HG03108 (cell line): ENCODE data around the gene ADAM33.

ENCODE experiments used
- ATAC-seq: cut with Tn5 transposase; IDR thresholded peaks from one replicate; pipeline ENCODE4 v1.9.1; 2021; ENCODE audit warnings: moderate library complexity; ENCODE audit not compliant: unreplicated experiment

The ADAM33 gene

DNA sequence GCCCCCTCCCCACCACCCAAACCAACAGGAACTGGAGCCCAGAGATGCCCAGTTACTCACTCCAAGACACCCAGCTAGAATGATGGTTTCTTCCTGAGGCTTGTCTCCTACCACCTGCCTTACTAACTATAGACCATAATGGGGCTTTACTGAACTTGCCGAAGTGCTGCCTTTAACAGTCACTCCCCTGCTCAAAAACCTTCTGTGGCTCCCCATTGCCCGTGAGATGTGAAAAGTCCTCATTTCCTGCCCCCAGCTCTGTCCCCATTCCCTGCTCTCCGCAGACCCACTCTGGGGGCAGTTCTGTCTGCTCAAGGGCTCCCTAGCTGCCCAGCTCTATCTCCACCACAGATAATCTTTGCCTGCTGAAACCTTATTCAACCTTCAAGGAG, 25.7 kb upstream of the ADAM33 start:
- no peak for ATAC-seq

DNA sequence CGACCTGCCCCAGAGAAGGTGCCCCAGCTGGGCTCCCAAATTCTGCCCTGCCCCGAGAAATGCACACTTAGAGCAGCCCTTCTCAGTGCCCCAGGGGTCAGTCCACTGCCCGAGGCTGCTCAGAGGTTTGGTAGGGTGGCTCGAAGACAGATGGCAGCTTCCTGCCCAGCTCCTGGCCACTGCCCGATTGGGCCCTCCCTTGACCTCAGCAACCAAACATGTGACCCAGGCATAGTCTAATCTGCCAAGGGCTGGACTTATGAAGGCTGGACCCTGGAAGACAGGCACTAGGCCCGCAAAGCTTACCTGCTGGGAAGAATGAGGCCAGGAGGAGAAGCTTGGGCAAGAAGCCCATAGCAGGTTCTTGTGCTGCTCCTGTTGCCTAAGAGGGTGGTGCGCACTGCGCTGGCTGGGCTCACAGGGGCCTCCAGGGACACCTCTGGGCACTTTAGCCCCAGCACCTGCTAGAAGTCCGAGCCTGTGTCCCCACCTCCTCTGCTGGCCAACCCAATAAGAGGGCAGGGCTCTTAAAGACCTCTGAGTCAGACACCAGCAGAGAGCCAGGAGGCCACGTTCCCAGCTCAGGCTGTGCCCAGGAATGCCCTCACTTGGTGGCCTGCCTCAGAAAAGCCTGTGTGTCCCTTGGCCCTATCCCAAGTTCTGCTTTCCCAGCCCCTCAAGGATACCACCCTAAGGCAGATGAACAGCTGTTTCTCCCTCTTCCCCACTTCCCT, 25.1 kb upstream of the ADAM33 start:
- ATAC-seq, result no peak

DNA sequence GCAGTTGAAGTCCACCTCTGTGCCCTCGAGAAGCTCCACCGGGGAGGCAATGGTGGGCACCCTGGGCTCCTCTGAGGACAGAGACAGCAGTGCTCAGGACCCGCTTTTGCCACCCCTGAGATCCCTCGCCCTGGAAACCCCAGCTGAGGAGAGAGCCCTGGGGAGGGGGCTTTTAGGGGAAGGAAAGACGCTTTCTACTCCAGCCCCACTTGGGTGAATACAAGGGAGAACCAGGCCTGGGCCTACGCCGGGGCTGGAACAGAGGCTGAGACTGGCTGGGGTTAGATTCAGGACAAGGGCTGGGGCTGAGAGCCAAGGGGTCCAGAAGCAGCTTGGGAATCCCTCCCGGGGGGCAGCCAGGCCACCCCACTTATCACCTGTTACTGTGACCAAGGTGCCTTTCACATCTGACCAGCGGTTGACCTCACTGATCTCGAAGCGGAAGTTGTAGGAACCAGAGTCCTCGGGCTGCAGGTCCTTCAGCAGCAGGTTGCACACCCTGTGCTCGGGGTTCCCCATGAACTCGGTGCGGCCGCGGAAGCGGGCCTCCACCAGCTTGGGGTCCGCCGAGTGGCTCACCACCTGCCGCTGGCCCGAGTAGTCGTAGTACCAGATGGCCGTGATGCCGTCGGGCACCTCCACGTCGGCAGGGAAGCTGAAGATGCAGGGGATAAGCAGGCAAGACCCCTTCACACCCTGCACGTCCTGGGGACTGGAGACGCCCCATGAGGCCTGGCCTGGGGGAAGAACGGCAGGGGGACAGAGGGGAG, 24.3 kb upstream of the ADAM33 start:
- ATAC-seq, result no peak

DNA sequence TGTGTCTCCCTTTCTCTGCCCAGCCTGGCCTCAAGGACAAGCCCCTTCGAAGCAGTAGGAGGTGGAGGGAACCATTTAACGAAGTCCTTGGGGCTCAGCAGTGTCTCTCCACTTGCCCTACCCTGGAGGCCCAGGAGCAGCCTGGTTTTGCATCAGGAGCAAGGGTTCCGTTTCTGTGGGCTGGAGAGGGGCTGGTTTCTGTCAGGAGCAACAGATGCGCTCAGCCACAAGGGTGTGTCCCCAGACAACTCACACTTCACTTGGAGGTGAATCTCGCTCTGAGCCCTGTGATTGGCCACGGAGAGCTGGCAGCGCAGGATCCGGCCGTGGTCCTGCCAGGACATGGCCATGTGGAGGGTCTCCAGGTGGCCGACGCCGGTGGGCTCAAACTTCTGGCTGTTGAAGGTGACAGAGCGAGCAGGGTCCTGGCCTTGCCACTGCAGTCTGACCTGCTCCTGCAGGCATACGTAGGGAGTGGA, 23.7 kb upstream of the ADAM33 start:
- ATAC-seq, result no peak

DNA sequence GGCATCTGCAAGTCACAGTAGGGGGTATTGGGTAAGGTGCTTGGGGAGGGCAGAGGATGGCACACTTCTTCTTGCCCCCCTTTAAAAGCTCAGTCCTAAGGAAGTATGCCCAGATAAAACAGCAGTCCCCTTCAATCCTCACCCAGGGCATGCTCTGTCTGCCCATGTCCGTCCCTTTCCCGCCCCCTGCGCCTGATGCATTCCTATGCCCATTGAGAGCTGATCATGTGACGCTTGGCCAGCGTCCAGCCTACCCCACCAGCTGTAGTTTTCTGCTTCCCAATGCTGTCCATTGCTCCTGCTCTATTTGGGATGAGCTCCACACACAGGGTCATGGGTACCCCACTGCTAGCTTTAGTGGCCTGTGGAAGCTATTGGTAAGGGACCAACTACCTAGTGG, 22.3 kb upstream of the ADAM33 start:
- no peak for ATAC-seq

DNA sequence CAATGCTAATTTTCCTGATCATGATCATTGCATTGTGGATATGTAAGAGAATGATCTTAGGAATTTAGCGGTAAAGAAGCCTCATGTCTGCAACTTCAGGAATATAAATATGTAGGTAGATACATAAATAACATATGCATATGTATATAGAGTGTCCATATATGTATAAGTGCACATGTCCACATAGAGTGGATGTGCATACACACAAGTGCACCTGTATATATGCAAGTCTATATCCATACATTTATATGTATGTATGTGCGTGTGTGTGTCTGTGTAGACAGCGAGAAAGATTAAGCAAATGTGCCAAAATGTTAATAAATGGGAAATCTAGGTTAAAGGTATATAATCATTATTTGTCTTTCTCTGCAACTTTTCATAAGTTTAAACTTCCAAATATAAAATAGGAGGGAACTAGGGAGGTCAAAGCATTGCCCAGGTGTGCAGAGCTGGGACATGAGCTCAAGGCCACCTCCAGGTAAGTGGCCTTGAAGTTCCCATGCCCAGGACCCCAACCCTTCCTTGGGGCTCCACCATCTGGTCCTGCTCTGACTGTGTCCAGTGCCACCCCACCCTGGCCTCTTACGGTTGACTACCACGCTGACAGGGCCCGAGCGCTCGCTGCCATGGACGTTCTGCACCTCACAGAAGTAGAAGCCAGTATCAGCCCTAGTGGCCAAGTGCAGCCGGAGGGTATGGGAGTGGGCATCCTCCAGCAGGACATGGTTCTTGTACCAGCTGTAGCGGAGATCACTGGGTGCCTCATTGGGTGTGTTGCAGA, 21.0 kb upstream of the ADAM33 start:
- no peak for ATAC-seq

DNA sequence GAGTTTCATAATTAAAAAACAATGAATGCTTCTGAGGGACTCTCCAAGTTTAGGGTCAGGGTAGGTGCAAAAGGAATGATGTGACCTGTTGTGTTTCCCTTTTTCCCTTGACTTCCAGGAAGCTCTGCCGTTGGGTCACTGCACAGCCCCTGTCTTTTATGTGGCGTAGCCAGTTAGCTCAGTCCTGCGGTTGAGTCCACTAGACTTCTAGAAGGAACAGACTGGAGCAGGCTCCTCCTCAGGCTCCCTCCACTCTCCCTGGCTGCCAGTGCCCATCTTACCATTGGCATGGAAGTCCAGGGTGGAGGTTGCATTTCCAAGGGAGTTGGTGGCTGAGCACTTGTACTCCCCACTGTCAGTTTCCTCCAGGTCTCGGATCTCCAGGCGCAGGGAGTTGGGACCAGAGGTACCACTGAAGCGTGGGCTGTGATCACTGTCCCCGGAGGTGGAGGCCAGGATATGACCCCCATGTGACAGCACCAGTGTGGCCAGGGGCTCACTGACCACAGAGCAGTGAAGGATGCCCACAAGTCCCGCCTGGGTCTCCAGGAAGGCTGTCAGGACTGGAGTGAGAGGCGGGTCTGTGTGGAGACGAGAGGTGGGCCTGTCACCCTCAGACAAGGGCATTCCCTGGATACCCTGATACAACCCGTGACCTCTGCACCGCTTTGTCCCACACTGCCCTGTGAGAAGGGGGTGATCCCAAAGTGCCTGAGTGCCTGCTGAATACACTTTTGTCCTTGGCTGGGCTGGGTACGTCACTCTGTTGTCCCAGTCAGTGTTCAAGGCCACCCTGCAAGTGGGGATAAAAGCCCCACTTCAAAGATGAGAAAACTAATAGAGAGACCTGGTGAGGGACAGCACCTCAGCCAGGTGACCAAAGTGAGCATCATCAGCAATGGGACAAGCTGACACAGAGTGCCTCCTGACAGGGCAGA, 19.5 kb upstream of the ADAM33 start:
- no peak for ATAC-seq

DNA sequence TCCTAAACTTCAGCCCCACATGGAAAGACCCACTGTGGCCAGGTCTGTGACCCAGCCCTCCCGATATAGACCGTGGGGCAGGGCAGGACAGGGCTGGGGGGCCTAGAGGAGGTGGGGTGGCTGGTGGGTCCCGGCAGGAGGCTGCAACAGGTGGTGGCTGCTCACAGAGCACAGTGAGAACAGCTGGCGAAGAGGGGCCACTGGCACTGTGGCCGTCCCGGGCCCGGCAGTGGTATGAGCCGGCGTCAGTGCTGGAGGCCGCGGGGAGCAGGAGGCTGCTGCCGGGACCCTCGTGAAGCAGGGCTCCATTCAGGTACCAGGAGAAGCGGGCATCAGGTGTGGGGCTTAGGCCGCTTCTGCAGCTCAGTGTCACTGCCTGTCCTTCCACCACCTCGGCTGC, 17.2 kb upstream of the ADAM33 start:
- no peak for ATAC-seq

DNA sequence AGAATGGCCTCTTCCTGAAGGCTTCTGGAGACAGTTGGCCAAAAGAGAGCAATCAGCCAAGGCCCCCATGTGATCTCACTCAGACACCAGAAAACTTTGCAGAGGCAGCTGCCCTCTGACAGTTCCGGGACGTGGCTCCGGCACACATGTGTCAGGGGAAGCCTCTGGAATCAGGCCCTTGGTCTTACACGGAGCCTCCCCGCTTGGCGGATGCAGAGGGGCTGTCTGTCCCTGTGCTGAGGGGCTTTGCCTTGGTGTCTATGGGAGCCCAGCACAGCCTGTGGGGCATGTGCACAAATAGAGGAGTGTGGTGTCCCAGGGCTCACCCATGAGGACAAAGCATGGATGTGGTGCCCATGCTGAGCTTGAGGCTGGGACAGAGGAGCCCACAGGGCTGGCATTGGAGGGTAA, 16.8 kb upstream of the ADAM33 start:
- no peak for ATAC-seq

DNA sequence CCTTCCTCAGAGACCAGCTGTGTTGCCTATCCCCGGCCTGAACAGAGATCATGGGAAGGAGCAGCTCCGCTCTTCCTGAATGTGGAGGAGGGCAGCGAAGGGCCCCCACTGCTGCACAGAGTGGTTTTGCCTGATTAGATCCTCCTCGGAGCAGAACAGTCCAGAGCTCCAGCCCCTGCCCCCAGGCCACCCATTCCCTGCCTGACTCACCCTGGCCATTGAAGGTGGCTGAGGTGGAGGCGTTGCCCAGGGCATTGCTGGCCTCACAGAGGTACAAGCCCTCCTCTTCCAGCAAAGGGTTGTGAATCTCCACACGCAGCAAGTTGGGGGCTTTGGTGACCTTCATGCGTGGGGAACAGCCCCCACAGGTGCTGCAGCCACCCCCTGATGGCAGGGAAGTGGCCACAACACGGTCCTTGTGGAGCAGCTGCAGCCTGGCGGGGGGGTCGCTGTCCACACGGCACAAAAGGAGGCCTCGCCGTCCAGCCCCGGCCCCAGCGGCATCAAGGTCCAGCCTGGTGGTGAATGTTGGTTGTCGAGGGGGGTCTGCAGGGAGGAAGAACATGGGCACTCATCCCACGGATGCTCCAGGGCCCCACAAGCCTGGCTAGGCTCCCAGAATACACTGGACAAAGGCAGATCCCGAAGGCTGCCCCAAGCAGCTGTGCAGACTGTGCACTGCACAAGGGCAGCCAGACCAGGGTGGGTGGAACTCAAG, 15.9 kb upstream of the ADAM33 start:
- no peak for ATAC-seq

DNA sequence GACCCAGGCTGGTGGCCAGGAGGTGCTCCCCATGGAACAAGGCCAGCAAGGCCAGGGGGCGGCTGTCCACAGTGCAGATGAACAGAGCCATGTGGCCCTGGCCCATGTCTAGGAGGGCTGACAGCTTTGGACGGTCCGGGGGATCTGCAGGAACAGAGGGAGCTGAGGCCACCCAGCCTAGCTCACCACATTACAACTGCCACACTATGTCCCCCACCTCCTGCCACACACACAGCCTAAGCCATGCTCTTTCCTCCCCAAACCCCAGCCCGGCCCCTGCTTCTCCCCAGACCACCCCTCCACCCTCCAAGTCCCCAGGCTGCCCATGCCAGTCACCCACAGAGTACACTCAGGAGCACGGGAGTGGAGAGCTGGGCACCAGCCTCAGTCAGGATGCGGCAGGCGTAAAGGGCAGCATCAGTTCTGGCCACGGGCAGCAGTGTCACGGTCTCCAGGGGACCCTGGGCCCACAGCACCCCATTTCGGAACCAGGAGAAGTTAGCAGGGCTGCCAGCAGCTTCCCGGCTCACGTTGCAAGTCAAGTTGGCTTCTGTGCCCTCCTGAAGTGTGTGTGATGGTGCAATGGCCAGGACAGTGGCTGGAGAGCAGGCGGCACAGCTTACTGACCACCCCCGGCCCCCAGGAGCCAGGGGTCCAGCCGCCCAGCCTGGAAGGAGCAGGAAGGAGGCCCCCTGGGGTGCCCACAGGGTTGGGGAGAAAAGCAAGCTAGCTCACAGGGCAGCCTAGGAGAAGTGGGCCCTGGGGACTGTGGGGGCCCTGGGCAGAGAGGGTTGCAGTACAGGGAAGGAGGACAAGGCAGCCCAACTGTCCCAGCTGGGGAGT, 15.2 kb upstream of the ADAM33 start:
- no peak for ATAC-seq

DNA sequence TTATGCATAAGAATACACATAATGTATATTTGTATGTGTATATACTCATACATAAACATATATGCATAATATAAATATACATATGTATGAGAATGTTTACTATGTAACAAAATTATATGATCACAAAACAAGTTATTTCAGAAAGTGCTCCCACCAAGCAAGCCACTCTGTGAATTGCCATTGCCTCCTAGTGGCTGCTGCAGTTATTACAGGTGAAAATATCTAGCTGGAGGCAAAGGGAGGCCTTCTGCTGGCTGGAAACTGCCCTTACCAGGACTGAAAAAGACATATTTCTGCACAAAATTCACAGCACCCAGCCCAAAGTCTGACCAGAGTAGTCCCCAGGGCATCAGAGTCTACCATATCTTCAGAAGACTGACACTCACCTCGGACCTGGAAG, 14.4 kb upstream of the ADAM33 start:
- ATAC-seq, result no peak

DNA sequence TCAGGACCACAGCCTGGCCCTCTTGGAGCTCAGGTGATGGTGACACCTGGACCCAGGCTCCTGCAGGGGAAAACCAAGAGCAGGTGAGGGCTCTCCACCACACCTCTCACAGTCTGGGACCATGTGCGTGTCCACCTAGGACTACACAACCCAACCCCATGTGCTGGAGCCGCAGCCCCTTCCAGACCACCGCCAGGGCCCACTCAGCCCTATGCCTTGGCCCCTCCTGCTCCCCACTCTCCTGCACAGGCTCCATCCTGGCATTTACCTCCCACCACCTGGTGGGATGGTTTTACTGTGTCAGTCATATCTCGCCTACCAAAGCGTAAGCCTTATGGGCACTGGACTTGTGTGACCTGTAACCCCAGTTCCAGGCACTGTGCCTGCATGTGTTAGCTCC, 13.1 kb upstream of the ADAM33 start:
- no peak for ATAC-seq

DNA sequence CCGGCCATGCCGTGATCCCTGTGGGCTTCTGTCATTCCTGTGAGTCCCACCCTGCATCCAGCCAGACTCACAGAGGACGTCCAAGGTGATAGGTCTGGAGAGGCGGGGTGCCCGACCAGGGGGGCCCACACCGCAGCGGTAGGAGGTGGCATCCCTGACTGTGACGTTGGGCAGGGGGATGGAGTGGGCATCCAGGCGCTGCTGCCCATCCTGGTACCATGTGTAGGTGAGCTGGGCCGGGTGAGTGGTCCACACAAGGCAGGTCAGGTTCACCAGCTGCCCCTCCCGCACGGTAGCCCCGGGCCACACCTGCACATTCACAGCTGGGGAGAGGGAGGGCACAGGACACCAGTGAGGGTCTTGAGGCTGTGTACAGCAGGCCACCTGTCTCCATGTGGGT, 11.6 kb upstream of the ADAM33 start:
- ATAC-seq, result no peak

DNA sequence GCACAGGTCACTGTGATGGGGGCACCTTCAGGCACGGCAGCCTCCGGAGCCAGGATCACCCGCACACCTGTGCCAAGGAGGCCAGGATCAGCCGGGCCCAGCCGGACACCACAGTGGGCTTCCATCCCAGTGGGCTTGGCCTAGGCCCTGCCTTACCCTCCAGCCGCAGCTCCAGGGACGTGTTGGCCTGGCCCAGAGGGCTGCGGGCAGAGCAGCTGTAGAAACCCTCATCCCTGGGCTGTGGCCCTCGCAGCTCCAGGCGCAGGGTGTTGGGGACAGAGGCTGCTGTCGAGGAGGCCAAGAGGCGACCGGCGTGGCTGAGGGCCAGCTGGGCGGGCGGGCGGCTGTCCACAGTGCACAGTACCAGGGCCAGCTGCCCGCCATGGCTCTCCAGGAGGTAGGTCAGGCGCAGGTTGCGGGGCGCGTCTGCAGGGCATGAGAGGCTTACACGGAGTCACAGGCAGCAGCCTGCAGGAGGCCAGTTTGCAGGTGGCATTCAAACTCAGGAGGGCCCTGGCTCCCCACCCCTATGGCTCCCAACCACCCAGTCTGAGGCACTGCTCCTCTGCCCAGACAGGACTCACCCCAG, 11.0 kb upstream of the ADAM33 start:
- ATAC-seq, result no peak

DNA sequence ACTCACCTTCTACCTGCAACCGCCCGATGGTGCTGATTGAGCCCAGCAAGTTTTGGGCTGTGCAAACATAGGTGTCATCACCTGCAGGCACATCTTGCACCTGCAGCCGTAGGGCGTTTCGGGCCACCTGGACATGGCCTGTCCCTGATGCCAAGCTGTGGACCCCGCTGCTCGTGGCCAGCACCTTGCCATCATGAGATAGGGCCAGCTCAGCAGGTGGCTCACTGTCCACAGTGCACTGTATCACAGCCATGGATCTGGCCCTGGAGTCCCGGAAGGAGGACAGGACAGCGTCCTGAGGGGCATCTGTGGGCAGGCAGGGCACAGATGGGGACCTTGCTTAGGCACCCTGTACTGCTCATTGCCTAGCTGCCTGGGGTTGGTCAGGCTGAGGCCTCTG, 10.1 kb upstream of the ADAM33 start:
- ATAC-seq, result no peak

DNA sequence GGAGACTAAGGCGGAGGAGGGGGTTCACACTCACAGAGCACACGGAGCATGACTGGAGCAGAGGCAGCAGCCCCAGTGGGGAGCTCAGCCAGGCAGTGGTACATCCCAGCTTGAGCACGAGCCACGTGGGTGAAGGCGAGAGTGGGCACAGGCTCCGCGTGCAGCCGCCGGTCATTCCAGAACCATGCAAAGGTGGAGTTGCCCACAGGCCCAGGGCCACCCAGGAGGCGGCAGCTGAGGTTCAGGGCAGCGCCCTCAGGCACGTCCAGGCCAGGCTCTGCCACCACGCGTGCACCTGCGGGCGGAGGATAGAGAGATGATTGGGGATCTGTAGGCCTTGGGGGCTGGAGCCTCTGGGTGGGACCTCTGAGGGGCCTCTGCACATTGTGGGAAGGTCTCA, 9.5 kb upstream of the ADAM33 start:
- ATAC-seq, result no peak

DNA sequence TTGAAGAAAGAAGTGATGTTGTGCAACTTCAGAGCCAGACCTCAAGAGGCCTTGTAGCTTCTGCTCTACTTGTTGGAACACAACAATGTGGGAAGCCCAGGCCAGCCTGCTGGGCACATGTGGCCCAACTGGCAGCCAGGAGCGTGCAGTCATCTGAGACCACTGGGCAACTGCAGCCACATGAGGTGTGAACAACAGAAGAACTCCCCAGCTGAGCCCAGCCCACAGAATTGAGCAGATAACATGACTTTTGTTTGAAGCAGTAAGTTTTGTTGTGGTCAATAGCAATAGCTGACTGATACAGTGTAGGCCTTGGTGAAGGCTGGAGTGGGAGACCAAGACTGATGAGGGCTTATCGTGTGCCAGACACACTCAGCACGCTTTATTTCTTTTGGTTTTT, 8.6 kb upstream of the ADAM33 start:
- no peak for ATAC-seq

DNA sequence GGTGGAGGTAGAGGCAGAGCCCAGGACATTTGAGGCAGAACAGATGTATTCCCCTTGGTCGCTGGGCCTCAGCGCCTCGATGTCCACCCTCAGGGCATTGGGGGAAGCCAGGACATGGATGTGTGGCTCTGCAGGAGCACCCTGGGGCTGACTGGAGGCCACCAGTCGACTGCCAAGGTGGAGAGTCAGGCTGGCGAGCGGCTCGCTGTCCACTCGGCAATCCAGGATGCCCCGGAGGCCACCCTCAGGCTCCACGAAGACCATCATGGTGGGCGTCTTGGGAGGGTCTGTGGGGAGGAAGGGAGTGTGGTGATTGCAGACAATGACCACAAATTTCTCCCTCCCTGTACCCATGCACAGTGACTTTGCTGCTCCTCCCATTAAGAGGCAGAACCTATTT, 8.2 kb upstream of the ADAM33 start:
- ATAC-seq, result no peak
